Measurements from ENCODE around the gene ANKDD1B. TPM values are rescaled to one million over a fixed set of nuclear protein-coding genes. Genes with fewer than 3 reads are reported as not detected.

ANKDD1B gene
- total RNA-seq, 1 donor, result 0.72 TPM

DNA sequence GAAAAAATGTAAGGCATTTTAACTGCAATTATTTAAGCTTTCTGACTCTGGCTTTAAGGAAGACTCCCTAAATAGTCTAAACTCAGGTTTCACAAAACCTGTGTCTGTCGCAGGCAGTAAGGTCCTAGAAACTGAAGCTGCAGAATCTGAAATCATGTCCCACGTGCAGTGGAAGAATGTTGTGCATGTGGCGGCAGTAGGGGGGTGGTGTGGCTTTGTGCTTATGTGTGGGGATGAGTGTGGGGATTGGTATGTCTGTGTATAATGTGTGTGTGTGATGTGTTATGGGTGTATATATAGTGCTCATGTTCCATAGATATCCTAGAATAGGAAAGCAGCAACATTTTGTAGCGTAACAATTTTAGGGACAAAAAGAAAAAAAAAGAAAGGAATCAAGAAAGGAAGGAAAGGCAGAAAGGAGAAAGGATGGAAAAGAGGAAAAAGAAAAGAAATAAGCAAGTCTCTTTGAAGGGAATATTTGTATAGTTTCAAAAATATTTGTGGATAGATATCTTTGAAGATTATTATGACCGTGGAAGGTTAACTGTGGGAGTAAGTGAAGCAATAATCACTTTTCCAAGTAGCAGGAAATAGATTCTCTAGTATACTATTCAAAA lies 6.6 kb downstream of the ANKDD1B start:
- peak; percentile 81 for DNase-seq (ENCODE audit: insufficient read length, low spot score, missing footprints)
- H3K27ac ChIP-seq (ENCODE audit: low read depth, low read length), result no peak overlapping the region
- H2AFZ ChIP-seq (ENCODE audit: low read length), result no peak overlapping the region
- no peak overlapping the region for H3K4me3 ChIP-seq (ENCODE audit: insufficient read depth, low read length)
- no peaks in the 10 kb centered on the region for H3K27me3 ChIP-seq (ENCODE audit: insufficient read depth, low read length)
- H4K20me1 ChIP-seq (ENCODE audit: insufficient read depth, low read length), result no peaks in the 10 kb centered on the region
- H3K36me3 ChIP-seq (ENCODE audit: insufficient read depth, low read length), result no peaks in the 10 kb centered on the region
- H3K79me2 ChIP-seq (ENCODE audit: insufficient read depth, low read length), result no peaks in the 10 kb centered on the region
- H3K9me3 ChIP-seq (ENCODE audit: low read depth, low read length), result no peaks in the 10 kb centered on the region
- TF ChIP-seq, protein P1, sequence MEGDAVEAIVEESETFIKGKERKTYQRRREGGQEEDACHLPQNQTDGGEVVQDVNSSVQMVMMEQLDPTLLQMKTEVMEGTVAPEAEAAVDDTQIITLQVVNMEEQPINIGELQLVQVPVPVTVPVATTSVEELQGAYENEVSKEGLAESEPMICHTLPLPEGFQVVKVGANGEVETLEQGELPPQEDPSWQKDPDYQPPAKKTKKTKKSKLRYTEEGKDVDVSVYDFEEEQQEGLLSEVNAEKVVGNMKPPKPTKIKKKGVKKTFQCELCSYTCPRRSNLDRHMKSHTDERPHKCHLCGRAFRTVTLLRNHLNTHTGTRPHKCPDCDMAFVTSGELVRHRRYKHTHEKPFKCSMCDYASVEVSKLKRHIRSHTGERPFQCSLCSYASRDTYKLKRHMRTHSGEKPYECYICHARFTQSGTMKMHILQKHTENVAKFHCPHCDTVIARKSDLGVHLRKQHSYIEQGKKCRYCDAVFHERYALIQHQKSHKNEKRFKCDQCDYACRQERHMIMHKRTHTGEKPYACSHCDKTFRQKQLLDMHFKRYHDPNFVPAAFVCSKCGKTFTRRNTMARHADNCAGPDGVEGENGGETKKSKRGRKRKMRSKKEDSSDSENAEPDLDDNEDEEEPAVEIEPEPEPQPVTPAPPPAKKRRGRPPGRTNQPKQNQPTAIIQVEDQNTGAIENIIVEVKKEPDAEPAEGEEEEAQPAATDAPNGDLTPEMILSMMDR (IDR thresholded peaks at IDR 0.05; ENCODE audit: extremely low read depth, low read depth, low read length), result no peak
- peaks cover 8% of the 10 kb centered on the region for H3K4me1 ChIP-seq (ENCODE audit: insufficient read depth, low read length)
- H3K4me2 ChIP-seq (ENCODE audit: insufficient read depth, low read length), result no peak overlapping the region

DNA sequence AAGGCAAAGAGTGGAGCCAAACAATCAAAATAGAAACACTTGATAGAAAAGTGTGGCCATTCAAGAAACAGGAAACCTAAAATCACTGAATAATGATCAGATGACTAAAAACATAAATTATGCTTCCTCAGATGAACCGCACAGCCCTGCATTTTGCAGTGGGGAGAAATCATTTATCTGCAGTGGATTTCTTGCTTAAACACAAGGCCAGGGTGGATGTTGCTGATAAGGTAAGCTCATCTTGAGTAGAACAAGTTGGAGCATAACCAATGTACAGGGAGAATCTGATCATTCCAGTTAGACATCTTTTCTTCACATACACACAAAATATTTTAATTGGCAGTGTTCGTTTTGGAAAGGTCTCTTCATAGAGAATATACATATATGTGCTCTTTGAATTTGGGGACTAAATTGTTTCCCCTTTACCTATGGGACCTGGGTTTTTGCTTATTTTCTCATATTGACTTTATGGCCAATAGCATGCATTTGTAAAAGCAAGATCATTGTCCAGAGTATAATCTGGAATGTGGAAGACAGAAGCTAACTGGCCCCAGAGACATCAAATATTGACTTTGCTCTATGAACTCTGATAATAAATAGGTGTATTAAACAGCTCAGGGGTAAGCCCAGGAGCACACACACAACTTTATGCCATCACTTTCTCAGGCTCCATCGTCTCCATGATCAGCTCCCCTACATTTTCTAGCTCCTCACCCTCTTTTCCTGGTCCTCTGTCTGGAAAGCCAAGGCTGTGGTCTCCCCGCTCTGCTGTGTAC lies 9.1 kb downstream of the ANKDD1B start:
- H3K27ac ChIP-seq (ENCODE audit: low read depth, low read length), result no peak overlapping the region
- H3K4me3 ChIP-seq (ENCODE audit: insufficient read depth, low read length), result no peak overlapping the region
- H3K4me2 ChIP-seq (ENCODE audit: insufficient read depth, low read length), result no peak overlapping the region
- H3K4me1 ChIP-seq (ENCODE audit: insufficient read depth, low read length), result peaks cover 8% of the 10 kb centered on the region
- no peak overlapping the region for H2AFZ ChIP-seq (ENCODE audit: low read length)
- no peaks in the 10 kb centered on the region for H3K27me3 ChIP-seq (ENCODE audit: insufficient read depth, low read length)
- no peak for DNase-seq (ENCODE audit: insufficient read length, low spot score, missing footprints)
- no peaks in the 10 kb centered on the region for H4K20me1 ChIP-seq (ENCODE audit: insufficient read depth, low read length)
- TF ChIP-seq, protein P1 (IDR thresholded peaks at IDR 0.05; ENCODE audit: extremely low read depth, low read depth, low read length), result no peak
- no peaks in the 10 kb centered on the region for H3K9me3 ChIP-seq (ENCODE audit: low read depth, low read length)
- no peaks in the 10 kb centered on the region for H3K36me3 ChIP-seq (ENCODE audit: insufficient read depth, low read length)
- no peaks in the 10 kb centered on the region for H3K79me2 ChIP-seq (ENCODE audit: insufficient read depth, low read length)

DNA sequence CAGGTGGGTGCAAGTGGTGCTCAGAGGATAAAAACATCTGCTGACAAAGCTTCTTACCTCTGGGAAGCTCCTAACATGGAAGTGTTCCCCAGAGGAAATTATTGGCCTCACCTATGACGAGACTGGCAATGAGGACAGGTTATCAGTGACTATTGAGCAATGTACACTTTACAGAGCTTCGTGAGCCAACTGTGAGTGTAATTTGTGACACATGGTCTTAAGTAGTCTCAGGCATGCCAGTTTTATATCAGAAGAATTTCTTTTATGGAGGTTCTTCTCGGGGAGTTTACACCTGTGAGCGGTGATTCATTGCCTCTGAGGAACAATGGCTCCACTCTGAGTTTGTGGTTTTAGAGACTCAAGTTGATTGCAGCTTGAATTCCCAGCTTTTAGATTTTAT lies 11.3 kb downstream of the ANKDD1B start:
- Histone ChIP-seq H3K4me2 (ENCODE audit: insufficient read depth, low read length) (no peak overlapping the region), H3K4me3 (ENCODE audit: insufficient read depth, low read length) (no peak overlapping the region), H3K27ac (ENCODE audit: low read depth, low read length) (no peak overlapping the region), H3K9me3 (ENCODE audit: low read depth, low read length) (no peaks in the 10 kb centered on the region), H2AFZ (ENCODE audit: low read length) (no peak overlapping the region), H3K79me2 (ENCODE audit: insufficient read depth, low read length) (no peaks in the 10 kb centered on the region), H3K36me3 (ENCODE audit: insufficient read depth, low read length) (no peaks in the 10 kb centered on the region), H3K4me1 (ENCODE audit: insufficient read depth, low read length) (peaks cover 5% of the 10 kb centered on the region), H3K27me3 (ENCODE audit: insufficient read depth, low read length) (no peaks in the 10 kb centered on the region), H4K20me1 (ENCODE audit: insufficient read depth, low read length) (no peaks in the 10 kb centered on the region)
- DNase-seq (ENCODE audit: insufficient read length, low spot score, missing footprints), result no peak
- TF ChIP-seq, protein P1 (IDR thresholded peaks at IDR 0.05; ENCODE audit: extremely low read depth, low read depth, low read length), result no peak

DNA sequence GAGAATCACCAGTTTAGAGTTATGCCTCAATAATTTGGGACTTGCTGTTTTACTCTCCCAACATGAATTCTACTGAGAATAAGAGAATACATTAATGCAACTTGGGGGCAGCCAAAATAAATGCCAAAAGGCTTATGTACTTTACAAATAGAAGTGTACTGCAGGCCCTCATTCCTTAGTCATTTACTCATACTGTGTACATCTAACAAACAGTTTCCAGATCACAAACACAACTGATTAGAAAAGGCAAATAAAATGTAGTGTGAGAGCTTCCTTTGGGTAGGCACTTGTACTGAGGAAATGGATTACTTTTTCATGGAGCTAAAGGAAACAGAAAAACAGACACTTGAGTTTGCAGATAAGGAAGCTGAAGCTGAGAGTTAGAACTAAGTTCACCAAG lies 12.6 kb downstream of the ANKDD1B start:
- DNase-seq (ENCODE audit: insufficient read length, low spot score, missing footprints), result no peak
- Histone ChIP-seq H3K9me3 (ENCODE audit: low read depth, low read length) (no peaks in the 10 kb centered on the region), H3K4me3 (ENCODE audit: insufficient read depth, low read length) (no peak overlapping the region), H3K27ac (ENCODE audit: low read depth, low read length) (no peak overlapping the region), H3K4me2 (ENCODE audit: insufficient read depth, low read length) (no peak overlapping the region), H2AFZ (ENCODE audit: low read length) (no peak overlapping the region), H4K20me1 (ENCODE audit: insufficient read depth, low read length) (no peaks in the 10 kb centered on the region), H3K36me3 (ENCODE audit: insufficient read depth, low read length) (no peaks in the 10 kb centered on the region), H3K27me3 (ENCODE audit: insufficient read depth, low read length) (no peaks in the 10 kb centered on the region), H3K79me2 (ENCODE audit: insufficient read depth, low read length) (no peaks in the 10 kb centered on the region), H3K4me1 (ENCODE audit: insufficient read depth, low read length) (no peaks in the 10 kb centered on the region)
- TF ChIP-seq, protein P1 (IDR thresholded peaks at IDR 0.05; ENCODE audit: extremely low read depth, low read depth, low read length), result no peak
